AG04449 (cell line): ENCODE data around the gene FRMPD4.

Experiments used
- CTCF ChIA-PET: fragments of 350-600 bp; formaldehyde crosslinking; extraction: SDS; loops from one replicate; lab custom pipeline; 2021; ENCODE audit warnings: antibody characterized with exemption; lab: Yijun Ruan, JAX
- POLR2A ChIA-PET: fragments of 400-600, 350-600 bp; formaldehyde crosslinking; extraction: SDS; loops from one replicate; lab custom pipeline; 2020; ENCODE audit warnings: antibody characterized with exemption, inconsistent platforms; lab: Yijun Ruan, JAX
- DNase-seq: peaks from one replicate; pipeline ENCODE4 v3.0.0-alpha.2; 2010; ENCODE audit warnings: low read depth, low spot score
- H3K4me3 ChIP-seq: 2 replicates; pipeline ENCODE4 v1.5.1; 2011; ENCODE audit warnings: low read depth, mild to moderate bottlenecking, control low read depth, low read length
- TF ChIP-seq, protein P1 (sequence below): IDR thresholded peaks from one replicate; pipeline ENCODE4 v1.5.1; 2011; ENCODE audit warnings: mild to moderate bottlenecking, moderate library complexity, low read length, control low read depth, inconsistent platforms; ENCODE audit not compliant: insufficient read depth; ENCODE audit errors: missing control alignments

FRMPD4 gene

DNA sequence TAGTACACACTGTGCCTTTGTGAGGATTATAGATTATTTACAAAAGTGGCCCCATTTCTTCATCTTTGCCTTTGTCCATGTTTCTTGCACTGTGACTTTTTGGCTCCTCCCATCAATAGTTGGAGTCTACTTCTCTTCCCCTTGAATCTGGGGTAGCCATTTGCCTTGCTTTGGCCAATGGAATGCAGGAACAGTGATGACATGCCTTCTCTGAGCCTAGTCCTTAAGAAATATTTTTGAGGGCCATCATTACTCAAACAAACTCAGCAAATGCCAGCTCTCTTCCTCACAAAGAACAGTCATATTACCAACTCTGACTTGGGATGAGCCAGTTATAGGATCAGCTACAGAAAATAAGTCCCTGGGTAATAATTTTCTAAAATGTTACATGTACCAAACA is 189.6 kb downstream of the FRMPD4 start:
- DNase-seq: no peak
- ChIA-PET CTCF (no interaction called here), POLR2A (no interaction called here)
- TF ChIP-seq, protein P1, sequence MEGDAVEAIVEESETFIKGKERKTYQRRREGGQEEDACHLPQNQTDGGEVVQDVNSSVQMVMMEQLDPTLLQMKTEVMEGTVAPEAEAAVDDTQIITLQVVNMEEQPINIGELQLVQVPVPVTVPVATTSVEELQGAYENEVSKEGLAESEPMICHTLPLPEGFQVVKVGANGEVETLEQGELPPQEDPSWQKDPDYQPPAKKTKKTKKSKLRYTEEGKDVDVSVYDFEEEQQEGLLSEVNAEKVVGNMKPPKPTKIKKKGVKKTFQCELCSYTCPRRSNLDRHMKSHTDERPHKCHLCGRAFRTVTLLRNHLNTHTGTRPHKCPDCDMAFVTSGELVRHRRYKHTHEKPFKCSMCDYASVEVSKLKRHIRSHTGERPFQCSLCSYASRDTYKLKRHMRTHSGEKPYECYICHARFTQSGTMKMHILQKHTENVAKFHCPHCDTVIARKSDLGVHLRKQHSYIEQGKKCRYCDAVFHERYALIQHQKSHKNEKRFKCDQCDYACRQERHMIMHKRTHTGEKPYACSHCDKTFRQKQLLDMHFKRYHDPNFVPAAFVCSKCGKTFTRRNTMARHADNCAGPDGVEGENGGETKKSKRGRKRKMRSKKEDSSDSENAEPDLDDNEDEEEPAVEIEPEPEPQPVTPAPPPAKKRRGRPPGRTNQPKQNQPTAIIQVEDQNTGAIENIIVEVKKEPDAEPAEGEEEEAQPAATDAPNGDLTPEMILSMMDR: no peak
- H3K4me3 ChIP-seq: no peak overlapping the region

DNA sequence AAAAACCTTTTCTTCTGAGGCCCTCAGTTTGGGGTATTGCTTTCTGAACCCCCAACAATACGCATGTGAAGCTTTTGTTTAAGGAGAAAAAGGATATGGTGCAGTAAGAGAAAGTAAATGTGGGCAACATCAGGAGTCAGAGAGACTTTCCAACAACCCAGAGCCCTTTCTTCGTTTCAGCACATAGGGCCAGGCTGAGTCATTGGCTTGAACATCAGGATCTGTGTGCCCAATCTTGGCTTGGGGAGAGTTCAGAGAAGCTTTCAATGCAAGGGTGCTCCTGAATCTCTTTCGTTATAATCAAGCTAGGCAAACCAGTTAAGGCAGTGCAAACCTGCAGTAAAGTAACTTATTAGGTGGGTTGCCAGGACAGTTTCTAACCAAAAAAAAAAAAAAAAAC is 191.2 kb downstream of the FRMPD4 start:
- H3K4me3 ChIP-seq: no peak overlapping the region
- CTCF ChIA-PET: no interaction called here
- TF ChIP-seq, protein P1: no peak
- no peak for DNase-seq
- POLR2A ChIA-PET: no interaction called here

DNA sequence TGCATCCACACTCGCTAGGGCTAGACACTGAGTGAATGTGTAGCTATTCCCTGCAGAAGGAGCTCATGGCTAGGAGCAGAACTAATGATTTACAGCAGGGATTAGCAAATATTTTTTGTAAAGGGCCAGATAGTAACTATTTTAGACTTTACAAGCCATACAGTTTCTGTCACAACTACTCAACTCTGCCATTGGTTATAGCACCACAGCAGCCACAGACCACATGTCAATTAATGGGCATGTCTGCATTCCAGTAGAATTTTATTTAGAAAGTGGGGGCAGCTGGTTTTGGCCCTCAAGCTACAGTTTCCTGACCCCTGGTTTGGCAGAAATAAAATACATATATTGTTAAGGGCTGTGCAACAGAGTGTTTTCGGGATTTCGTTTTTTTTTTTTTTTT is 192.6 kb downstream of the FRMPD4 start:
- TF ChIP-seq, protein P1: no peak
- POLR2A ChIA-PET: no interaction called here
- DNase-seq: no peak
- CTCF ChIA-PET: interaction anchor here (0.6 kb wide), 1 partner anchor 63 kb away, joined by 3 read pairs; no protein-coding TSS in a partner anchor
- H3K4me3 ChIP-seq: no peak overlapping the region

DNA sequence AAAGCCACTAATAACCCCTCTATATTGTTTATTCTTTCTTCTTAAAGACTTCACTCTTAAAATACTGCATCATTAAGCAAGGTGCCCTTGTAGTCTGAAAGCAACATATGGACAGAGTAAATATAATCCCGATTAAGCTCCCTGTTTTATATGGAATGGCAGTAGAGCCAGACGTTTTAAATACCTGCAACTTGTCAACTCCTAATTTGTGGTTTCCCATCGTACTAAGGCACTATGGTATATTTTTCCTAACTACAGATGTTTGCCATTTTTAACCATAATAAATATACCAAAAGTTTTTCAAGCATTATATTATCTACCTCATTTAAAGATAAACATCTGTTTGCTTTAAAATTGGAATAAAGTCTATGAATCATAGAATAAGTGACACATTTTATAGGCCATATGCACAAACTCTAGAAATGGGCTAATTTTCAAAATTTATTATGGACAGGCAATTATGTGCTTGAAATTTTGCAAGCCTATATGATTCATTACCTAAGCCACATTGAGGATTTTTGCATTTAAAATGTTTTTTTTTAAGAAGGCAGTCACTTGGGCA is 194.6 kb downstream of the FRMPD4 start:
- CTCF ChIA-PET: no interaction called here
- TF ChIP-seq, protein P1: no peak
- POLR2A ChIA-PET: interaction anchor here (0.7 kb wide), 1 partner anchor 39 kb away, joined by 3 read pairs; no protein-coding TSS in a partner anchor
- no peak overlapping the region for H3K4me3 ChIP-seq
- no peak for DNase-seq

DNA sequence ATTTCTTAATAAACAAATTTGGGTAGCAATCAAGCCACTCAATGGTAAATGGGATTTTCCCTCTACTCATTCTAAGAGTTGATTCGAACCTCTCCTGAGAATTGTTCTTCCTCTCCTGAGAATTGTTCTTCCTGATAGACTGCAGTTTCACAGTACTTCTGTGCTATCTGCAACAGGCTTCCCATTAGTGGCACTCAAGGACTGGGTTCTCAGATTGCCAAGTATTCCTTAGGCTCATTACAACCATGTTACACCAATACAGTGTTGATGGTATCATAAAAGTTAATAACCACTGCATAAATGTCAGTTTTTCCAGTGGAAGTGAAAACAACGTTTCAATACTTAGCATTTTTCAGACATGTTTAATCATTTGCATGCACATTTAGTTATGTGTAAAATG is 201.6 kb downstream of the FRMPD4 start:
- TF ChIP-seq, protein P1: no peak
- no peak overlapping the region for H3K4me3 ChIP-seq
- ChIA-PET POLR2A (no interaction called here), CTCF (no interaction called here)
- DNase-seq: no peak

DNA sequence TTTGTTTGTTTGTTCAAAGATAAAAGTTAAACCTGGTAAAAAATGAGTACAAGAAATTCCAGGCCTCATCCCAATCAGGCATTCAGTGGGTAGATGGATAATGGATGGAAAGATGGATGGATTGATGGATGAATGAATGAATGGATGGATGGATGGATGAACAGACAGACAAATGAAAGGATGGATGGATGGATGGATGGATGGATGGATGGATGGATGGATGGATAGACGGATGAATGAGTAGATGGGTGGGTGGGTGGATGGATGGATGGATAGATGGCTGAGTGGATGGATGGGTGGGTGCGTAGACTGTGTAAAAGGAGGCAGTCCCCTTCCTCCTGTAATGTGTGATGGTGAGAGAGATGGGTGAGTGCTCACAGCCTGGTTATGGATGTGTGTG is 206.7 kb downstream of the FRMPD4 start:
- TF ChIP-seq, protein P1: no peak
- POLR2A ChIA-PET: no interaction called here
- H3K4me3 ChIP-seq: no peak overlapping the region
- CTCF ChIA-PET: no interaction called here
- DNase-seq: no peak
